A549 (cell line): Measurements from ENCODE around the gene CLCA2. TPM values are rescaled to one million over a fixed set of nuclear protein-coding genes. Genes with fewer than 3 reads are reported as not detected.

ENCODE experiments used
- ATAC-seq, 2 experiments: fragments of 200-7000 bp in 1 of 2; fragments of >200 bp in 1 of 2; cut with Nextera tagmentation in 1 of 2; cut with Tn5 transposase in 1 of 2; 3 replicates each; pipeline versions ENCODE4 v1.8.0 to v1.9.1; 2018 to 2020; ENCODE audit warnings: mild to moderate bottlenecking in 1 of 2, moderate library complexity in 1 of 2
- CTCF ChIA-PET: fragments of 300-600 bp; sonication (Branson Sonifier 250); formaldehyde crosslinking; extraction: SDS; loops from one replicate; lab custom pipeline; 2021; ENCODE audit warnings: antibody characterized with exemption, inconsistent platforms; lab: Yijun Ruan, JAX
- POLR2A ChIA-PET: fragments of 350-600 bp; formaldehyde crosslinking; extraction: SDS; loops from one replicate; lab custom pipeline; 2021; ENCODE audit warnings: antibody characterized with exemption, inconsistent platforms; lab: Yijun Ruan, JAX
- DNase-seq, 2 experiments: peaks; one replicate each; pipeline versions ENCODE4 v3.0.0 to v3.0.0-alpha.2; 2011 to 2016; ENCODE audit warnings: low read depth in 1 of 2, low spot score in 1 of 2
- FAIRE-seq: peaks from 2 replicates; lab custom pipeline; 2011; peaks lifted over from hg19 to GRCh38; lab: Jason Lieb, UNC
- H3K27ac ChIP-seq, 2 experiments: fragments of >200 bp; sonication (Bioruptor Twin); formaldehyde crosslinking; 3 replicates each; pipeline ENCODE4 v1.5.1; 2016 to 2017
- H3K4me1 ChIP-seq: fragments of >200 bp; sonication (Bioruptor Twin); formaldehyde crosslinking; 3 replicates; pipeline ENCODE4 v1.6.1; 2016
- H3K4me2 ChIP-seq: fragments of >200 bp; sonication (Bioruptor Twin); formaldehyde crosslinking; 3 replicates; pipeline ENCODE4 v1.6.1; 2016
- H3K4me3 ChIP-seq: fragments of >200 bp; sonication (Bioruptor Twin); formaldehyde crosslinking; 3 replicates; pipeline ENCODE4 v1.5.1; 2016
- H3K9me3 ChIP-seq: fragments of >200 bp; sonication (Bioruptor Twin); formaldehyde crosslinking; 3 replicates; pipeline ENCODE4 v1.6.1; 2016
- BHLHE40 ChIP-seq: IDR thresholded peaks from 2 replicates; pipeline ENCODE4 v1.6.1; 2012; ENCODE audit warnings: low read depth, low read length, inconsistent platforms
- CHD4 ChIP-seq: fragments of 200-600 bp; sonication (generic); IDR thresholded peaks from 2 replicates; pipeline ENCODE4 v1.6.1; 2016; ENCODE audit warnings: antibody characterized with exemption, mild to moderate bottlenecking, borderline replicate concordance
- EP300 ChIP-seq, 2 experiments: fragments of >200 bp; sonication (Bioruptor Twin); formaldehyde crosslinking; IDR thresholded peaks; 2 replicates in 1 of 2; 3 replicates in 1 of 2; pipeline ENCODE4 v1.6.1; 2016 to 2017
- FOSL2 ChIP-seq, 2 experiments: fragments of 450-650 bp in 1 of 2; fragments of >200 bp in 1 of 2; sonication (Bioruptor Twin) in 1 of 2; formaldehyde crosslinking; IDR thresholded peaks; 2 replicates each; pipeline versions ENCODE4 v1.5.0 to v1.6.1; 2016 to 2020; ENCODE audit warnings: mild to moderate bottlenecking in 1 of 2, moderate library complexity in 1 of 2
- FOXS1 ChIP-seq: fragments of 250-450 bp; sonication (Bioruptor Pico); IDR thresholded peaks from 2 replicates; pipeline ENCODE4 v1.5.0; 2020; ENCODE audit warnings: mild to moderate bottlenecking, moderate library complexity
- GATA3 ChIP-seq: IDR thresholded peaks from 2 replicates; pipeline ENCODE4 v1.6.1; 2012; ENCODE audit warnings: borderline replicate concordance
- HDAC2 ChIP-seq: fragments of 200-600 bp; sonication (generic); IDR thresholded peaks from 2 replicates; pipeline ENCODE4 v1.6.1; 2016
- HEYL ChIP-seq: fragments of 250-450 bp; sonication (Bioruptor Pico); IDR thresholded peaks from 2 replicates; pipeline ENCODE4 v1.8.0; 2021; ENCODE audit warnings: mild to moderate bottlenecking, moderate library complexity
- MAZ ChIP-seq: fragments of 150-350 bp; IDR thresholded peaks from 2 replicates; pipeline ENCODE4 v1.6.1; 2014; ENCODE audit warnings: antibody characterized with exemption, low read depth, low read length, borderline replicate concordance
- PHF8 ChIP-seq: fragments of 200-600 bp; sonication (generic); IDR thresholded peaks from 2 replicates; pipeline ENCODE4 v1.6.1; 2016; ENCODE audit warnings: low read depth, mild to moderate bottlenecking, antibody characterized with exemption, moderate library complexity, borderline replicate concordance
- POLR2AphosphoS2 ChIP-seq: conservative IDR thresholded peaks from 2 replicates; pipeline ENCODE4 v1.6.1; 2012; ENCODE audit warnings: low read length, improper control_type of control experiment, inconsistent platforms
- RNF2 ChIP-seq: fragments of 200-600 bp; sonication (generic); IDR thresholded peaks from 2 replicates; pipeline ENCODE4 v1.6.1; 2016; ENCODE audit warnings: low read depth, mild to moderate bottlenecking, antibody characterized with exemption, moderate library complexity, borderline replicate concordance
- TFCP2L1 ChIP-seq: fragments of 250-450 bp; sonication (Bioruptor Pico); IDR thresholded peaks from 2 replicates; pipeline ENCODE4 v1.5.0; 2021; ENCODE audit warnings: mild to moderate bottlenecking
- WGBS: methylation state at CpG from one replicate; pipeline ENCODE4 v1.1.6; 2017; ENCODE audit errors: missing lambda C conversion rate; 5-methylcytosine and 5-hydroxymethylcytosine counted together
- polyA plus RNA-seq, 4 experiments: library from polyadenylated mRNA; depleted of rRNA in 3 of 4; stranded (reverse); fragments of >200 nt; fragmentation: RNase III in 1 of 4; extraction: RNeasy Plus Mini Kit Qiagen cat#74134 plus additional on column Dnase treatment in 1 of 4; gene quantifications; 2 replicates in 3 of 4; 3 replicates in 1 of 4; pipeline ENCODE4 v1.2.3, GENCODE V29; 2011 to 2017
- TF ChIP-seq, protein P1 (sequence below): fragments of >200 bp; sonication (Bioruptor Twin); formaldehyde crosslinking; IDR thresholded peaks from 3 replicates; pipeline ENCODE4 v1.5.1; 2016
- TF ChIP-seq, protein P2 (sequence below): IDR thresholded peaks from 2 replicates; pipeline ENCODE4 v1.6.1; 2012
- TF ChIP-seq, protein P3 (sequence below): fragments of 150-350 bp; IDR thresholded peaks from 2 replicates; pipeline ENCODE4 v1.6.1; 2014; ENCODE audit warnings: low read depth, mild to moderate bottlenecking, low read length

The CLCA2 gene
- polyA plus RNA-seq, 2 of the 4 experiments (the other 2 are of a cell fraction) = 0.05 TPM; not detected in 1

DNA sequence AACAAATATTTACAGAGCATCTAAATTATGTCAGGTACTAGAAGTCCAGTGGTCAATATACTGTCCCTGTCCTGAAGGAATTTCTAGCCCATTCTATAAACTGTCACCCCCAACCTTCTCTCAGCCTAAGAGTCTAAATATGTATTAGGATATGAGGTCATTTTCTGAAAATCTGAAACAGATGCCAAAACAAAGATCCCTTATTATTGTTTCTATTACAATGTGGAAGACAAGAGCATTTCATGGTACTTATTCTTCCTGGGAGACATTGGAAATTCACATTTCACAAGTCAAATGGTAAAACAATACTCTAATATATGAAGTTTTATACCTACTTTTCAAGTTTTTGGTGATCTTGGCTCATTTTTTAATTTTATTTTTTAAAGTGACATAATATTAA lies 47.3 kb downstream of the CLCA2 start:
- H3K27ac ChIP-seq = no peak overlapping the region
- no peak overlapping the region for H3K4me3 ChIP-seq
- ChIA-PET CTCF (no interaction called here), POLR2A (no interaction called here)
- TF ChIP-seq GATA3 (no peak), RNF2 (no peak), FOXS1 (CRISPR knock-in tag) (no peak)
- TF ChIP-seq, protein P1, sequence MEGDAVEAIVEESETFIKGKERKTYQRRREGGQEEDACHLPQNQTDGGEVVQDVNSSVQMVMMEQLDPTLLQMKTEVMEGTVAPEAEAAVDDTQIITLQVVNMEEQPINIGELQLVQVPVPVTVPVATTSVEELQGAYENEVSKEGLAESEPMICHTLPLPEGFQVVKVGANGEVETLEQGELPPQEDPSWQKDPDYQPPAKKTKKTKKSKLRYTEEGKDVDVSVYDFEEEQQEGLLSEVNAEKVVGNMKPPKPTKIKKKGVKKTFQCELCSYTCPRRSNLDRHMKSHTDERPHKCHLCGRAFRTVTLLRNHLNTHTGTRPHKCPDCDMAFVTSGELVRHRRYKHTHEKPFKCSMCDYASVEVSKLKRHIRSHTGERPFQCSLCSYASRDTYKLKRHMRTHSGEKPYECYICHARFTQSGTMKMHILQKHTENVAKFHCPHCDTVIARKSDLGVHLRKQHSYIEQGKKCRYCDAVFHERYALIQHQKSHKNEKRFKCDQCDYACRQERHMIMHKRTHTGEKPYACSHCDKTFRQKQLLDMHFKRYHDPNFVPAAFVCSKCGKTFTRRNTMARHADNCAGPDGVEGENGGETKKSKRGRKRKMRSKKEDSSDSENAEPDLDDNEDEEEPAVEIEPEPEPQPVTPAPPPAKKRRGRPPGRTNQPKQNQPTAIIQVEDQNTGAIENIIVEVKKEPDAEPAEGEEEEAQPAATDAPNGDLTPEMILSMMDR = no peak
- no peak for DNase-seq
- H3K4me1 ChIP-seq = no peaks in the 10 kb centered on the region
- no peaks in the 10 kb centered on the region for H3K9me3 ChIP-seq
- no peak for ATAC-seq
- no peak overlapping the region for H3K4me2 ChIP-seq
- FAIRE-seq = no peak

DNA sequence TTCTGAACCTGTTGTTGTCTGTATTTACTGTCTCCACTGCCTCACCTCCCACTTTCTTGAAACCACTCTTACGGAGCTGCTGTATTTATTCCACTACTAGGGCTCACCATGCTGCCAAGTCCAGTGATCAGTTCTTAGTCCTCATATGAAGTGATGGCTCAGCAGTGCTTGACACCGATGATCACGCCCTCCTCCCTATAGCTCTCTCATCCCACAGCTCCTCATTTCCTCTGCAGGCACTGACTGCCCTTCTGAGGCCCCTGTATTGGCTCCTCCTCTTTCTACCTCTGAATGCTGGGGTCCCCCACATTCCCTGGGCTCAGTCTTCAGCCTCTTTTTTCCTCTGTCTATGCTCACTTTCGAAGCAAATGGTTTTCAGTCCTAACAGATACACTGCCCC lies 48.2 kb downstream of the CLCA2 start:
- Histone ChIP-seq H3K9me3 (no peaks in the 10 kb centered on the region), H3K27ac (no peak overlapping the region), H3K4me2 (no peak overlapping the region), H3K4me1 (no peaks in the 10 kb centered on the region), H3K4me3 (no peak overlapping the region)
- FAIRE-seq (no peak), DNase-seq (no peak), ATAC-seq (no peak)
- POLR2A ChIA-PET = no interaction called here
- 27% methylated on average over 4 of the region's 4 CpGs for WGBS
- CTCF ChIA-PET = interaction anchor here (0.6 to 2.1 kb wide), 5 partner anchors 10 to 232 kb away, joined by 3 to 8 read pairs (median 6); partner anchors contain the start of gene SH3GLB1
- TF ChIP-seq EP300 (IDR thresholded peaks at IDR 0.05) (no peak), HDAC2 (no peak), FOSL2 (IDR thresholded peaks at IDR 0.05) (no peak), FOSL2 (CRISPR knock-in tag; IDR thresholded peaks at IDR 0.05) (no peak), PHF8 (no peak)
- TF ChIP-seq, protein P2, sequence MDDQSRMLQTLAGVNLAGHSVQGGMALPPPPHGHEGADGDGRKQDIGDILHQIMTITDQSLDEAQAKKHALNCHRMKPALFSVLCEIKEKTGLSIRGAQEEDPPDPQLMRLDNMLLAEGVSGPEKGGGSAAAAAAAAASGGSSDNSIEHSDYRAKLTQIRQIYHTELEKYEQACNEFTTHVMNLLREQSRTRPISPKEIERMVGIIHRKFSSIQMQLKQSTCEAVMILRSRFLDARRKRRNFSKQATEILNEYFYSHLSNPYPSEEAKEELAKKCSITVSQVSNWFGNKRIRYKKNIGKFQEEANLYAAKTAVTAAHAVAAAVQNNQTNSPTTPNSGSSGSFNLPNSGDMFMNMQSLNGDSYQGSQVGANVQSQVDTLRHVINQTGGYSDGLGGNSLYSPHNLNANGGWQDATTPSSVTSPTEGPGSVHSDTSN = no peak
- TF ChIP-seq, protein P3, sequence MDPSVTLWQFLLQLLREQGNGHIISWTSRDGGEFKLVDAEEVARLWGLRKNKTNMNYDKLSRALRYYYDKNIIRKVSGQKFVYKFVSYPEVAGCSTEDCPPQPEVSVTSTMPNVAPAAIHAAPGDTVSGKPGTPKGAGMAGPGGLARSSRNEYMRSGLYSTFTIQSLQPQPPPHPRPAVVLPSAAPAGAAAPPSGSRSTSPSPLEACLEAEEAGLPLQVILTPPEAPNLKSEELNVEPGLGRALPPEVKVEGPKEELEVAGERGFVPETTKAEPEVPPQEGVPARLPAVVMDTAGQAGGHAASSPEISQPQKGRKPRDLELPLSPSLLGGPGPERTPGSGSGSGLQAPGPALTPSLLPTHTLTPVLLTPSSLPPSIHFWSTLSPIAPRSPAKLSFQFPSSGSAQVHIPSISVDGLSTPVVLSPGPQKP = no peak

DNA sequence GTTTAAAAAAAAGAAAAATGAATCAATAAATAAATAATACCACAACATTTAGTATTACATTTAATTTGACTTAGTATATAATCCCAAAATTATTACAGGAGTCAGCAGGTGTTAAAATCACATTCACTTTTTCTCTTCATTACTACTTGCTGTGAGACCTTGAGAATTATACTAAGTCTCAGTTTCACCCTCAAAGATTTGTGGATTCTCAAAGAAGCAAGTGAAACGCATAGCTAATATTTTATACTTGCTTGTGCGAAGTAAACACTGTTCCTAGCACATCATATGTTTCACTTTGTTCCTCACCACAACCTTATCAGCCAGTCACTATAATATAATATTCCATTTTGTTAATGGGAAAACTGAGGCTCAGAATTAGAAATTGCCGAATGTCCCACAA lies 48.8 kb downstream of the CLCA2 start:
- Histone ChIP-seq H3K27ac (no peak overlapping the region), H3K4me2 (no peak overlapping the region), H3K4me3 (no peak overlapping the region)
- WGBS = 31% methylated on average over 3 of the region's 3 CpGs
- ChIA-PET CTCF (interaction anchor here (0.8 to 2.1 kb wide), 9 partner anchors 11 to 280 kb away, joined by 3 to 8 read pairs (median 3); no protein-coding TSS in a partner anchor), POLR2A (no interaction called here)
- TF ChIP-seq HEYL (CRISPR knock-in tag) (no peak), BHLHE40 (no peak), MAZ (no peak), TFCP2L1 (no peak), POLR2AphosphoS2 (no peak), FOXS1 (CRISPR knock-in tag) (no peak), CHD4 (no peak)
- TF ChIP-seq, protein P2 = no peak
- TF ChIP-seq, all 56 proteins: peak for 0
- no peak for ATAC-seq
- FAIRE-seq = no peak
- Histone ChIP-seq H3K4me1 (no peaks in the 10 kb centered on the region), H3K9me3 (no peaks in the 10 kb centered on the region)
- DNase-seq = no peak
